ENCODE measurements around the gene NME8.

NME8 gene

GRCh38 chr7:37942934-37943610, 94.7 kb downstream of the NME8 start:
- no peak for DNase-seq

GRCh38 chr7:37943905-37944736, 95.7 kb downstream of the NME8 start:
- DNase-seq: no peak

DNA sequence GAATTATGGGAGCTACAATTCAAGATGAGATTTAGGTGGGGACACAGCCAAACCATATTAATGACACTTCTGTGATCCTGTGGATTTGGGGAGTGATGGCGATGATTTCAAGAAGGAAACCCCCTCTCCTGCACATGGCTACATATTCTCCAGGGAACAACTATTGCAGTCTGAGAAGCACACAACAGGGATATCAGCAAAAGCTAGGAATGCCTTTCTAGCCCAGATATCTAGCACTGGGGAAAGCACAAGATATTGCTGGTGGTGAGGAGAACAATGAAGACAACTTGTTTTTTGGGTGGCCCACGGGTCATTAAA, 96.3 kb downstream of the NME8 start:
- DNase-seq: no peak

- no peak for DNase-seq
Observed at GRCh38 chr7:37945336-37945735, 96.9 kb downstream of the NME8 start.

GRCh38 chr7:37947138-37947940, 98.9 kb downstream of the NME8 start:
- no peak for DNase-seq

DNA sequence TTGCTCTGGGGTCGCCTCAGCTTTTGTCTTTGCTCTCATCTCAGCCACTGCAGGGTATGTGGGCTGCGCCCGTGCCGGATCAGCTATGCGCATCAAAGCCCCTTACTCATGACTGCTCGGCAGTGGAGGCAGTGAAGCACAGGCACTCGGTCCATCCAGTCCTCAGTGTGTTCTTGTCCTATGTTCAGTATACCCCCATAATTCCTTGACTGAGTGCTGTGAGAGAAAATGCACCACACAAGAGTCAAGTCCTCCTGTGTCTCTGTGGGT, 99.5 kb downstream of the NME8 start:
- no peak for DNase-seq

Data from CD4-positive, alpha-beta T cell treated with Interleukin-10 for 1 hour (primary cell).